ENCODE results near the gene POLR2E. TPM values are rescaled to one million over a fixed set of nuclear protein-coding genes. Genes with fewer than 3 reads are reported as not detected.

POLR2E gene
- total RNA-seq, 4 donors from 2014 or later: 118 to 263 (median 228) TPM

GRCh38 chr19:1041835-1042685 lies 53.1 kb downstream of the POLR2E start:
- H3K4me3 ChIP-seq: peak overlapping the region; percentile 47 to 68 (median 58)
- no peaks in the 10 kb centered on the region for H3K9me3 ChIP-seq
- TF ChIP-seq POLR2A (IDR thresholded peaks at IDR 0.05) (peak in 1 of 2 donors; percentile 14), CTCF (IDR thresholded peaks at IDR 0.05 in 4 of 5, conservative IDR thresholded peaks at IDR 0.05 in 1 of 5) (no peak)
- H3K27ac ChIP-seq: peak overlapping the region; percentile 79 to 87 (median 82)
- DNase-seq (peak; percentile 89 to 95), ATAC-seq (peak; percentile 39 to 42)
- H3K4me1 ChIP-seq: peaks cover 25 to 29% of the 10 kb centered on the region in 2 donors
- intact Hi-C loops (cut with DNase I; ENCODE audit: low total_unique reads) (loop anchor here (1.0 to 2.0 kb wide), 2 partner anchors 21 to 61 kb away; partner anchors contain the start of genes GPX4, RNU6-2 and TMEM259), in situ Hi-C loops (cut with MboI; ENCODE audit: low sequenced_read_pairs in 4 of 4) (no loop called here)
- H3K36me3 ChIP-seq: peaks cover 0 to 11% of the 10 kb centered on the region in 2 donors
- H3K27me3 ChIP-seq: no peaks in the 10 kb centered on the region

GRCh38 chr19:1041272-1041834 lies 53.8 kb downstream of the POLR2E start:
- DNase-seq: no peak

GRCh38 chr19:1040476-1041271 lies 54.5 kb downstream of the POLR2E start:
- Histone ChIP-seq H3K4me3 (peak overlapping the region; percentile 47 to 68 (median 58)), H3K27me3 (no peaks in the 10 kb centered on the region), H3K9me3 (no peaks in the 10 kb centered on the region), H3K27ac (peak overlapping the region; percentile 79 to 87 (median 82)), H3K4me1 (peaks cover 25 to 29% of the 10 kb centered on the region in 2 donors), H3K36me3 (no peaks in the 10 kb centered on the region)
- TF ChIP-seq POLR2A (IDR thresholded peaks at IDR 0.05): peak; percentile 38 to 58
- no peak for TF ChIP-seq CTCF (IDR thresholded peaks at IDR 0.05 in 4 of 5, conservative IDR thresholded peaks at IDR 0.05 in 1 of 5)
- in situ Hi-C loops (cut with MboI; ENCODE audit: low sequenced_read_pairs in 4 of 4): no loop called here
- ATAC-seq (peak; percentile 81 to 82), DNase-seq (peak; percentile 89 to 92)
- intact Hi-C loops (cut with DNase I; ENCODE audit: low total_unique reads): loop anchor here (1.0 to 2.0 kb wide), 2 partner anchors 19 to 62 kb away; partner anchors contain the start of genes GPX4, RNU6-2 and TMEM259

More at GRCh38 chr19:1041272-1041834, 53.8 kb downstream of the POLR2E start:
- ATAC-seq: peak; percentile 22 to 30
- H3K4me3 ChIP-seq: peak overlapping the region; percentile 47 to 68 (median 58)
- H3K27ac ChIP-seq: peak overlapping the region; percentile 79 to 87 (median 82)
- in situ Hi-C loops (cut with MboI; ENCODE audit: low sequenced_read_pairs in 4 of 4) (no loop called here), intact Hi-C loops (cut with DNase I; ENCODE audit: low total_unique reads) (loop anchor here (1.0 to 2.0 kb wide), 2 partner anchors 20 to 61 kb away; partner anchors contain the start of genes GPX4, RNU6-2 and TMEM259)
- H3K4me1 ChIP-seq: peaks cover 25 to 29% of the 10 kb centered on the region in 2 donors
- H3K9me3 ChIP-seq: no peaks in the 10 kb centered on the region
- H3K36me3 ChIP-seq: peaks cover 0 to 4% of the 10 kb centered on the region in 2 donors
- TF ChIP-seq CTCF (IDR thresholded peaks at IDR 0.05 in 4 of 5, conservative IDR thresholded peaks at IDR 0.05 in 1 of 5) (no peak), POLR2A (IDR thresholded peaks at IDR 0.05) (no peak)
- no peaks in the 10 kb centered on the region for H3K27me3 ChIP-seq
